ENCODE measurements around the gene CD63.

CD63 gene

GRCh38 chr12:55699471-55700055, 29.2 kb downstream of the CD63 start:
- Histone ChIP-seq H3K4me3 (ENCODE audit: low read length) (no peak overlapping the region), H3K9me3 (ENCODE audit: control insufficient read depth, low read depth, low read length) (no peaks in the 10 kb centered on the region), H3K27ac (ENCODE audit: low read length) (no peak overlapping the region), H3K27me3 (ENCODE audit: control insufficient read depth, insufficient read depth, low read length) (no peaks in the 10 kb centered on the region), H3K9ac (ENCODE audit: low read length) (no peak overlapping the region), H3K36me3 (ENCODE audit: control insufficient read depth, low read depth, low read length) (peaks cover 11% of the 10 kb centered on the region), H3K4me1 (ENCODE audit: control insufficient read depth, low read depth, low read length) (no peaks in the 10 kb centered on the region)

GRCh38 chr12:55698965-55699364, 29.8 kb downstream of the CD63 start:
- H3K27me3 ChIP-seq (ENCODE audit: control insufficient read depth, insufficient read depth, low read length), result no peaks in the 10 kb centered on the region
- no peak overlapping the region for H3K27ac ChIP-seq (ENCODE audit: low read length)
- no peak overlapping the region for H3K4me3 ChIP-seq (ENCODE audit: low read length)
- H3K4me1 ChIP-seq (ENCODE audit: control insufficient read depth, low read depth, low read length), result no peaks in the 10 kb centered on the region
- H3K9me3 ChIP-seq (ENCODE audit: control insufficient read depth, low read depth, low read length), result no peaks in the 10 kb centered on the region
- peaks cover 14% of the 10 kb centered on the region for H3K36me3 ChIP-seq (ENCODE audit: control insufficient read depth, low read depth, low read length)
- no peak overlapping the region for H3K9ac ChIP-seq (ENCODE audit: low read length)

GRCh38 chr12:55698241-55698955, 30.4 kb downstream of the CD63 start:
- H3K4me1 ChIP-seq (ENCODE audit: control insufficient read depth, low read depth, low read length), result no peaks in the 10 kb centered on the region
- peaks cover 14% of the 10 kb centered on the region for H3K36me3 ChIP-seq (ENCODE audit: control insufficient read depth, low read depth, low read length)
- no peaks in the 10 kb centered on the region for H3K9me3 ChIP-seq (ENCODE audit: control insufficient read depth, low read depth, low read length)
- no peaks in the 10 kb centered on the region for H3K27me3 ChIP-seq (ENCODE audit: control insufficient read depth, insufficient read depth, low read length)
- H3K4me3 ChIP-seq (ENCODE audit: low read length), result no peak overlapping the region
- no peak overlapping the region for H3K9ac ChIP-seq (ENCODE audit: low read length)
- H3K27ac ChIP-seq (ENCODE audit: low read length), result no peak overlapping the region

- H3K27me3 ChIP-seq (ENCODE audit: control insufficient read depth, insufficient read depth, low read length), result no peaks in the 10 kb centered on the region
- H3K9me3 ChIP-seq (ENCODE audit: control insufficient read depth, low read depth, low read length), result no peaks in the 10 kb centered on the region
- no peak overlapping the region for H3K27ac ChIP-seq (ENCODE audit: low read length)
- no peak overlapping the region for H3K9ac ChIP-seq (ENCODE audit: low read length)
- peaks cover 14% of the 10 kb centered on the region for H3K36me3 ChIP-seq (ENCODE audit: control insufficient read depth, low read depth, low read length)
- no peaks in the 10 kb centered on the region for H3K4me1 ChIP-seq (ENCODE audit: control insufficient read depth, low read depth, low read length)
- H3K4me3 ChIP-seq (ENCODE audit: low read length), result no peak overlapping the region
These were observed 31.1 kb downstream of the CD63 start for GRCh38 chr12:55697686-55698085.

GRCh38 chr12:55696796-55697462, 31.9 kb downstream of the CD63 start:
- H3K4me3 ChIP-seq (ENCODE audit: low read length), result no peak overlapping the region
- no peaks in the 10 kb centered on the region for H3K27me3 ChIP-seq (ENCODE audit: control insufficient read depth, insufficient read depth, low read length)

DNA sequence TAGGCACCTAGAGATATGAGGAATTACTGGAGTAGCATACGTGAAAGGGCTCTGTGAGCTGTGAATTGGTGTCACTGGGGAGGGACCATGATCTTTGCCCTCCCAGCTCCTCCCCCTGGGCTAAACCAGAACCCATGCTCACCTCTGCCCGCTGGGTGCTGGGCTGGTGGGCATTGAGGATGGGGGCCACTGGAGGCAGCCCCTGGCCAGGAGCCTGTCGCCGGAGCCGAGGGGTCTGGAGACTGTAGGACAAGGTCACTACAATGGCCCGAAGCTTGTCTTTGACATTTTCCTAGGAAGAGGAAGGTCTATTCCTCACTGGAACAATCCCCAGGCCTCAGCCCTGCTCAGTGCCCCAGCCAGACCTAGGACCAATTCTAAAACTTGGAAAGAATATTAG, 32.7 kb downstream of the CD63 start:
- no peaks in the 10 kb centered on the region for H3K27me3 ChIP-seq (ENCODE audit: control insufficient read depth, insufficient read depth, low read length)
- H3K4me3 ChIP-seq (ENCODE audit: low read length), result no peak overlapping the region
- H3K4me1 ChIP-seq (ENCODE audit: control insufficient read depth, low read depth, low read length), result no peaks in the 10 kb centered on the region
- H3K27ac ChIP-seq (ENCODE audit: low read length), result no peak overlapping the region
- peaks cover 14% of the 10 kb centered on the region for H3K36me3 ChIP-seq (ENCODE audit: control insufficient read depth, low read depth, low read length)
- no peaks in the 10 kb centered on the region for H3K9me3 ChIP-seq (ENCODE audit: control insufficient read depth, low read depth, low read length)
- no peak overlapping the region for H3K9ac ChIP-seq (ENCODE audit: low read length)

More at GRCh38 chr12:55696796-55697462, 31.9 kb downstream of the CD63 start:
- H3K9ac ChIP-seq (ENCODE audit: low read length), result no peak overlapping the region
- no peaks in the 10 kb centered on the region for H3K9me3 ChIP-seq (ENCODE audit: control insufficient read depth, low read depth, low read length)
- H3K4me1 ChIP-seq (ENCODE audit: control insufficient read depth, low read depth, low read length), result no peaks in the 10 kb centered on the region
- peaks cover 14% of the 10 kb centered on the region for H3K36me3 ChIP-seq (ENCODE audit: control insufficient read depth, low read depth, low read length)
- H3K27ac ChIP-seq (ENCODE audit: low read length), result no peak overlapping the region

DNA sequence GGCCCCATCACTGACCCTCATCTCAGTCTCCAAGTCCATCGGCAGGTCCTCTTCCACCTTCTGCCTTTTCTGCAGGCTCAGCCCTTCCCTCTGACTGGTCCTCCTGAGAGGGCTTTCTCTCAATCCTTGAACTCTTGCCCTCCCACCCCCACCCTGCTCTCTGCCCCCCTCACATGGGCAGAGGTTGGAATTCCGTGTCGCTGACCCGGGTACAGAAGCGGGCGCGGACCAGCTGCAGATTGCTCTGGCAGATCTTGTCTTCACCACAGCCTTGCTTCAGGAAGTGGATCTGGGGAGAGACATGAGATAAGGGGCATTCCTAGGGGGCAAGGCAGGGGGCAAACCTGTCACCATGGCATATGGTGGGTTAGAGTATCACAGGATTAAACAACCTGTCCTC, 33.5 kb downstream of the CD63 start:
- no peak overlapping the region for H3K27ac ChIP-seq (ENCODE audit: low read length)
- H3K9ac ChIP-seq (ENCODE audit: low read length), result no peak overlapping the region
- no peaks in the 10 kb centered on the region for H3K9me3 ChIP-seq (ENCODE audit: control insufficient read depth, low read depth, low read length)
- H3K27me3 ChIP-seq (ENCODE audit: control insufficient read depth, insufficient read depth, low read length), result no peaks in the 10 kb centered on the region
- H3K4me3 ChIP-seq (ENCODE audit: low read length), result no peak overlapping the region
- H3K4me1 ChIP-seq (ENCODE audit: control insufficient read depth, low read depth, low read length), result no peaks in the 10 kb centered on the region
- H3K36me3 ChIP-seq (ENCODE audit: control insufficient read depth, low read depth, low read length), result peaks cover 14% of the 10 kb centered on the region

DNA sequence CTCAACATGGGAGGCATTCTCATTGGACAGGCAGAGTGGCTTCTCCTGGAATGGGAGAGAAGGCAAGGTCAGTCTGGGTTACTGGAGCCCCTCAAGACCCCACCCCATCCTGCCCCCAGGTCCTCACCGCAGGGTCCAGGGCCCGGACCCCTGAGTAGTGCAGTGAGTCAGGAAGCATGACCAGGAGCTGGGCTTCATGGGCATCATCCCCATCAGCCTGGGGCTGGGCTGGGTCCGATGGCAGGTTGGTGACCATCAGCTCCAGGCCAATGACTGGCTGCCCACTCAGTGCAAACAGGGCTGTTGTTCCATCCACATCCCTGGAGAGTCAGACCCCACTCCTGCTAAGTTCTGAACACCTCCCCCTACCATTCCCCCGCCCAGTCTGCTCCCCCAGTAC, 34.2 kb downstream of the CD63 start:
- Histone ChIP-seq H3K27me3 (ENCODE audit: control insufficient read depth, insufficient read depth, low read length) (no peaks in the 10 kb centered on the region), H3K36me3 (ENCODE audit: control insufficient read depth, low read depth, low read length) (peaks cover 14% of the 10 kb centered on the region), H3K9ac (ENCODE audit: low read length) (no peak overlapping the region), H3K27ac (ENCODE audit: low read length) (no peak overlapping the region), H3K4me1 (ENCODE audit: control insufficient read depth, low read depth, low read length) (no peaks in the 10 kb centered on the region), H3K9me3 (ENCODE audit: control insufficient read depth, low read depth, low read length) (no peaks in the 10 kb centered on the region), H3K4me3 (ENCODE audit: low read length) (no peak overlapping the region)

GRCh38 chr12:55694188-55694515, 34.7 kb downstream of the CD63 start:
- H3K27me3 ChIP-seq (ENCODE audit: control insufficient read depth, insufficient read depth, low read length), result no peaks in the 10 kb centered on the region
- peaks cover 14% of the 10 kb centered on the region for H3K36me3 ChIP-seq (ENCODE audit: control insufficient read depth, low read depth, low read length)
- no peaks in the 10 kb centered on the region for H3K4me1 ChIP-seq (ENCODE audit: control insufficient read depth, low read depth, low read length)
- no peak overlapping the region for H3K4me3 ChIP-seq (ENCODE audit: low read length)
- H3K9ac ChIP-seq (ENCODE audit: low read length), result no peak overlapping the region
- no peak overlapping the region for H3K27ac ChIP-seq (ENCODE audit: low read length)
- no peaks in the 10 kb centered on the region for H3K9me3 ChIP-seq (ENCODE audit: control insufficient read depth, low read depth, low read length)

DNA sequence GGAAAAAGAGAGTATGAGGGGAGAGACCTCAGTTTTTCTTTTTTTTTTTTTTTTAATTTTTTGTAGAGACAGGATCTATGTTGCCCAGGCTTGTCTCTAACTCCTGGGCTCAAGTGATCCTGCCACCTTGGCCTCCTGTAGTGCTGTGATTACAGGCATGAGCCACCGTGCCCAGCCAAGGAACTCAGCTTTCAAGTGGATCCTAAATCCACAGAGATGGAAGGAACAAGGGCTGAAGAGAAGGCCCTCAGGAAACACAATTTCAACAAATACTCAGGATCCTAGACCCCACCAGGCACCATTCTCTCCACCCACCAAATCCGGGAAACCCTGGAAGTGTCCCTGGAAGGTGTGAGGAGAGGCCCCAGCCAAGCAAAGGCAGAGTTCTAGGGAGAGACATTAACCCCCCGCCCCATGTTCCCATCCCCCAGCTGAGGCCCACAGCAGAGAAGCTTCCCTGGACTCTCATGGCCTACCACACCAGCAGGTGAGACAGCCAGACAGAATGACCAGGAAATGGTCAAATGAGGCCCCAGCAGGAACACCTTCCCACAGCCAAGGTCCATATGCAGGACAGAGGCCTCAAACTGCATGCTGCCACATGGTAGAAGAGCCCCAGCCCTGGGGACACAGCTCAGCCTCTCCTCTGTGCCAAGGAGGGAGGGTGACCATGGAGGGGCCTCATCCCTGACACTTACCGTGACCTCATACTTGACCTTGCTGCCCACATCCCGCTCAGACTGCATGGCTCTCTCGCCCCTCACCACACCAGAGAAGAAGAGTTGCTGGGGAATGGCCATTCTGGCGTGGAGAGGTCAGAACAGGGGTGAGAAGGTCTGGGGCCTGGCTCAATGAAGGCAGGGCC, 35.3 kb downstream of the CD63 start:
- Histone ChIP-seq H3K36me3 (ENCODE audit: control insufficient read depth, low read depth, low read length) (peaks cover 14% of the 10 kb centered on the region), H3K9ac (ENCODE audit: low read length) (no peak overlapping the region), H3K4me1 (ENCODE audit: control insufficient read depth, low read depth, low read length) (no peaks in the 10 kb centered on the region), H3K27me3 (ENCODE audit: control insufficient read depth, insufficient read depth, low read length) (no peaks in the 10 kb centered on the region), H3K9me3 (ENCODE audit: control insufficient read depth, low read depth, low read length) (no peaks in the 10 kb centered on the region), H3K27ac (ENCODE audit: low read length) (no peak overlapping the region), H3K4me3 (ENCODE audit: low read length) (no peak overlapping the region)

- H3K27ac ChIP-seq (ENCODE audit: low read length), result no peak overlapping the region
- peaks cover 17% of the 10 kb centered on the region for H3K36me3 ChIP-seq (ENCODE audit: control insufficient read depth, low read depth, low read length)
- H3K9ac ChIP-seq (ENCODE audit: low read length), result no peak overlapping the region
- no peaks in the 10 kb centered on the region for H3K27me3 ChIP-seq (ENCODE audit: control insufficient read depth, insufficient read depth, low read length)
- H3K4me3 ChIP-seq (ENCODE audit: low read length), result no peak overlapping the region
- no peaks in the 10 kb centered on the region for H3K4me1 ChIP-seq (ENCODE audit: control insufficient read depth, low read depth, low read length)
- H3K9me3 ChIP-seq (ENCODE audit: control insufficient read depth, low read depth, low read length), result no peaks in the 10 kb centered on the region
These were observed 36.0 kb downstream of the CD63 start for GRCh38 chr12:55692631-55693322.
